Spleen (tissue), 7 donors: Measurements from ENCODE around the gene POP4.

Experiments
- CTCF ChIP-seq, 11 experiments: fragments of 200-600 bp in 7 of 11; fragments of 450-650 bp in 4 of 11; sonication (generic) in 4 of 11; IDR thresholded peaks in 8 of 11; conservative IDR thresholded peaks in 3 of 11; 1 replicate in 7 of 11; 2 replicates in 4 of 11; pipeline versions ENCODE4 v1.4.0 to v1.8.0; 2016 to 2021; ENCODE audit warnings: antibody characterized with exemption in 11 of 11, inconsistent platforms in 4 of 11, mild to moderate bottlenecking in 1 of 11
- POLR2A ChIP-seq, 3 donors: fragments of 450-650 bp; IDR thresholded peaks; one replicate each; pipeline ENCODE4 v1.5.1; 2017; ENCODE audit warnings: antibody characterized with exemption in 3 of 3, mild to moderate bottlenecking in 1 of 3
- donor health status: DM: no; HTN: no; CAD: no; lungs with moderate emphysema.
- donor health status: DM: no; HTN: no; CAD: no.
- donor health status: DM: no; HTN: no; CAD: no.

GRCh38 chr19:29596885-29597525, 9.1 kb upstream of the POP4 start:
- no peak for TF ChIP-seq CTCF (IDR thresholded peaks at IDR 0.05 in 8 of 11, conservative IDR thresholded peaks at IDR 0.05 in 3 of 11)
- no peak for TF ChIP-seq POLR2A (IDR thresholded peaks at IDR 0.05)
